Naive B cell (primary cell): ENCODE data around the gene CLEC2D. TPM values are rescaled to one million over a fixed set of nuclear protein-coding genes. Genes with fewer than 3 reads are reported as not detected.

Experiments
- ATAC-seq, 2 donors: fragments of 150-1000 bp; cut with Tn5 transposase; 2 replicates each; pipeline ENCODE4 v1.10.0; 2021; ENCODE audit warnings: low read depth in 2 of 2, mild to moderate bottlenecking in 2 of 2, moderate library complexity in 2 of 2
- DNase-seq: peaks from one replicate; pipeline ENCODE4 v3.0.0; 2022
- H3K27ac Mint-ChIP-seq, 6 donors: one replicate each; pipeline ENCODE4 v1.8.0; 2020 to 2022; ENCODE audit warnings: mild to moderate bottlenecking in 6 of 6, mixed read lengths in 6 of 6, moderate library complexity in 5 of 6, inconsistent platforms in 2 of 6
- H3K27me3 Mint-ChIP-seq, 3 donors: one replicate each; pipeline ENCODE4 v1.8.0; 2021 to 2022; ENCODE audit warnings: mixed read lengths in 3 of 3, mild to moderate bottlenecking in 1 of 3
- H3K36me3 Mint-ChIP-seq, 2 donors: one replicate each; pipeline ENCODE4 v1.8.0; 2020 to 2022; ENCODE audit warnings: mixed read lengths in 2 of 2, inconsistent platforms in 1 of 2, mild to moderate bottlenecking in 1 of 2
- H3K4me1 Mint-ChIP-seq, 3 donors: one replicate each; pipeline ENCODE4 v1.8.0; 2020 to 2022; ENCODE audit warnings: mixed read lengths in 3 of 3, inconsistent platforms in 1 of 3, mild to moderate bottlenecking in 1 of 3, moderate library complexity in 1 of 3
- H3K4me3 Mint-ChIP-seq, 8 donors: one replicate each; pipeline ENCODE4 v1.8.0; 2020 to 2022; ENCODE audit warnings: mild to moderate bottlenecking in 8 of 8, mixed read lengths in 8 of 8, moderate library complexity in 8 of 8, inconsistent platforms in 2 of 8
- H3K9me3 Mint-ChIP-seq, 7 donors: one replicate each; pipeline ENCODE4 v1.8.0; 2020 to 2022; ENCODE audit warnings: mixed read lengths in 7 of 7, mild to moderate bottlenecking in 5 of 7, inconsistent platforms in 2 of 7, moderate library complexity in 1 of 7
- polyA plus RNA-seq, 6 donors: library from polyadenylated mRNA; unstranded; fragments of 300-500 nt; fragmentation: Illumina TruSeq; gene quantifications; one replicate each; pipeline ENCODE4 v1.2.3, GENCODE V29; 2021; ENCODE audit warnings: low read depth in 6 of 6

CLEC2D gene
- polyA plus RNA-seq, 6 donors from 2014 or later, result 329 to 467 (median 350) TPM

DNA sequence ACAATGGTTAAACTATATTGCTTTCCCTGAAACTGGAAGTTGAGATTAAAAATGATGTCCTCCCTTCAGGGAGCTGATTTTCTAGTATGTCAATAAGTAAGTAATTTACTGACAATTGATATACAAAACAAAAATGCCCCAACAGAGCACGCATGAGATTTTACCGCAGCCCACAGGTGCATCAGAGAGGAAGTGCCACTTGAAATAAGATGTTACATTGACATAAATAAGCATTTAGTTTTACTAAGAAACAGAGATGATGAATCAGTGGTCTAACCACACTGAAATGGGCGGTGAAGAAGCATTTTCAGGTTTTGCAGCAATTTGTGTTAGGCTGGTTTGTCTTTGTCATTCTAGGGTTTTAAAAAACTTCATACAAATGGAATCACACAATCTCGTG, 72.2 kb downstream of the CLEC2D start:
- Mint-ChIP-seq H3K27me3 (no peaks in the 10 kb centered on the region), H3K4me3 (peak overlapping the region; percentile 10 to 82 (median 57)), H3K27ac (peak overlapping the region; percentile 82 to 97 (median 88)), H3K36me3 (no peaks in the 10 kb centered on the region), H3K9me3 (peaks cover 0 to 7% (median 0%) of the 10 kb centered on the region in 7 donors), H3K4me1 (peaks cover 46 to 60% (median 48%) of the 10 kb centered on the region in 3 donors)
- DNase-seq, result peak; percentile 80
- peak; percentile 83 to 86 for ATAC-seq

DNA sequence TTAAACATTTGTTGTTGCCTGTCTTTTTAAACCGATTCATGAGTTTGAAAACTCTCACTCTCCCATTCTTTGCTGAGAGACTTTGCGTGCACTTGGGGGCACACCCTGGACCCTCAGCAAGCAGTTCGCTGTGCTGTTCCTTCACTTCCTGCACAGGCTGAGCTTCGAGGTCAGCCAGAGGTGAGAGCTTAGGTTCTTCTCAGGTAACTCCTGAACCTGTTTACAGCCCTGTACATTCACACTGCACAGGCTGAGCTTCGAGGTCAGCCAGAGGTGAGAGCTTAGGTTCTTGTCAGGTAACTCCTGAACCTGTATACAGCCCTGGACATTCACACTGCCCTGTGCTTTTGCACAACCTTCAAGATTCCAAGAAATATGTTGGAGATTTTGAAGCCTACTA, 73.1 kb downstream of the CLEC2D start:
- no peaks in the 10 kb centered on the region for H3K36me3 Mint-ChIP-seq
- peak overlapping the region; percentile 63 to 97 (median 88) for H3K27ac Mint-ChIP-seq
- peaks cover 44 to 61% (median 48%) of the 10 kb centered on the region in 3 donors for H3K4me1 Mint-ChIP-seq
- peaks cover 0 to 7% (median 0%) of the 10 kb centered on the region in 7 donors for H3K9me3 Mint-ChIP-seq
- ATAC-seq (no peak), DNase-seq (no peak)
- H3K4me3 Mint-ChIP-seq, result peak overlapping the region; percentile 10 to 74 (median 54)
- no peaks in the 10 kb centered on the region for H3K27me3 Mint-ChIP-seq

DNA sequence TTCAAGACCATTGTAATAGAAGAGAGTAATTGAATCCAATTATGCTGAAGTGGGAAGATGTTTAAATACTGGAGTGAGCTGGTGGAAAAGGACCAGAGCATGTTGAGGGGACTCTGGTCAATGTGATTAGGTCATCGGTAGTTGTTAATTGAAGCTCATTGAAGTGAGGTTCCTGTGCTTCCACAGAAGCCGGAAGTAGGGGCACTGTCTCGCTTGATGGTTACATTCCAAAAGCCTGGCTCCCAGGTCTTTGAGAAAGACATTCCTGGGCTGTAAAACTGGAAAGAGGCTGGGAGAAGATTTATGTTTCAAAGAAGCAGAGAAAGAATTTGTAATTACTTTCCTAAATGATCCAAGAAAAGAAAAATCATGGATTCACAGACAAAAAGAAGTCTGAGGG, 75.7 kb downstream of the CLEC2D start:
- no peaks in the 10 kb centered on the region for H3K27me3 Mint-ChIP-seq
- H3K27ac Mint-ChIP-seq, result peak overlapping the region in 2 of 6 donors; percentile 9 to 42
- H3K4me3 Mint-ChIP-seq, result no peak overlapping the region
- ATAC-seq, result no peak
- H3K36me3 Mint-ChIP-seq, result no peaks in the 10 kb centered on the region
- peaks cover 36 to 48% (median 40%) of the 10 kb centered on the region in 3 donors for H3K4me1 Mint-ChIP-seq
- DNase-seq, result no peak
- peaks cover 0 to 3% (median 0%) of the 10 kb centered on the region in 7 donors for H3K9me3 Mint-ChIP-seq

Other genes with a start within 250 kb of the CLEC2D start
- gene KLRB1, start 61.8 kb upstream of the CLEC2D start, polyA plus RNA-seq, result under 1 TPM in 4 of 6 donors, not detected in 2; 0.47 to 0.86 (median 0.74) TPM
- 10 to 100 TPM in 4 of 6 donors, 1 to 10 TPM in 2; 8.9 to 34.0 (median 11.5) TPM for gene CLECL1, start 63.4 kb downstream of the CLEC2D start, polyA plus RNA-seq
- gene CD69, start 91.2 kb downstream of the CLEC2D start, polyA plus RNA-seq, result 1,000 to 10,000 TPM in 5 of 6 donors, 100 to 1,000 TPM in 1; 814 to 1,329 (median 1,116) TPM
- gene KLRF1, start 157.8 kb downstream of the CLEC2D start, polyA plus RNA-seq, result 1 to 10 TPM in 5 of 6 donors, not detected in 1; 1.6 to 5.6 (median 2.4) TPM
- gene CLEC2B, start 199.6 kb downstream of the CLEC2D start, polyA plus RNA-seq, result 10 to 100 TPM; 47.2 to 85.8 (median 61.3) TPM
- not detected for gene KLRF2, start 211.8 kb downstream of the CLEC2D start, polyA plus RNA-seq